ENCODE data around the gene CCDC178. TPM values are rescaled to one million over a fixed set of nuclear protein-coding genes. Genes with fewer than 3 reads are reported as not detected.

Gene CCDC178
- total and polyA plus RNA-seq, 2 of the 4 experiments (the other 2 are of a cell fraction), result not detected

DNA sequence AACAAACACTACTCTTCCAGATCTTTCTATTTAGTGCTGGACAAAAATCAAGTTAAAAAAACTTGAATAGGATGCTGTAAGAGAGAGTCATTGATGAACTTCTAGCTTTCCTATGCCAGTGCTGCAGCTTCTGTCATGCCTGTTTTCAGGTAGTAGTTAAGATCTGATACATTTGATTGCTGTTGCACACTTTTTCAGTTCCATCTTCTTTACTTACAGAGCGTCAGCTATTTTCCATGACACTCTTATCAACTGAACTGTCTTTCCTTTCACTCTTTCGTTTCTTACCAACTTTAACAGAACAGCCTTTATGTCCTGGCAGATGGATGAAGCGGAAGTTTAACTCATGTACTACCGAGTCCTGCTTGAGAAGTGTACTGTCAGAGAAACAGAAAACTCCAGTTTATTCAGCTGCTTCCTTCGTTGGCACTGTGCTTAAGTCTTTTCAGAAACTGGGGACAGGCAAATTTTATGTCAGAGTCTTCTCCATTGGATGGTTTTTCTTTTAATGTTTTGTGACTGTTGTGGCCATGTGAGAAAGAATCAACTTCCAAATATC, 521.8 kb downstream of the CCDC178 start:
- Histone ChIP-seq H3K79me1 (ENCODE audit: low read depth in 1 of 2, low read length in 2 of 2) (no peaks in the 10 kb centered on the region), H4K91ac (ENCODE audit: insufficient read depth, low read depth, low read length) (no peak overlapping the region), H2BK120ac (ENCODE audit: low read depth, low read length) (no peak overlapping the region), H3K4me1 (ENCODE audit: control insufficient read depth, insufficient read depth, low read length) (peaks cover 1% of the 10 kb centered on the region; the same call in 1 of the 2 replicates), H3K27ac (ENCODE audit: insufficient read depth, low read length) (no peak overlapping the region), H3K36me3 (ENCODE audit: control insufficient read depth, insufficient read depth, low read length) (no peaks in the 10 kb centered on the region), H4K20me1 (ENCODE audit: insufficient read depth, low read length) (no peaks in the 10 kb centered on the region), H2AK9ac (replicated peaks; ENCODE audit: low read depth, low read length, poor library complexity) (no peak overlapping the region), H3K14ac (replicated peaks; ENCODE audit: low read depth, low read length) (no peak overlapping the region), H3K4ac (ENCODE audit: low read depth, low read length) (no peak overlapping the region), H3K9me1 (ENCODE audit: insufficient read depth, low read length) (no peaks in the 10 kb centered on the region), H2AK5ac (ENCODE audit: low read depth, low read length) (no peak overlapping the region), H2BK15ac (ENCODE audit: low read depth, low read length) (no peak overlapping the region), H3K9ac (ENCODE audit: low read depth, low read length) (no peak overlapping the region), H3K27me3 (ENCODE audit: control insufficient read depth, insufficient read depth, low read length) (no peaks in the 10 kb centered on the region), H2AFZ (replicated peaks; ENCODE audit: low read length, poor library complexity) (no peak overlapping the region), H3K4me2 (ENCODE audit: low read depth, low read length) (no peak overlapping the region), H3K9me3 (ENCODE audit: control insufficient read depth, insufficient read depth, low read length) (no peaks in the 10 kb centered on the region), H2BK5ac (ENCODE audit: low read depth, low read length, poor library complexity, severe bottlenecking) (no peak overlapping the region), H2BK20ac (ENCODE audit: low read depth, low read length) (no peak overlapping the region), H3K4me3 (ENCODE audit: insufficient read depth, low read depth, low read length) (no peak overlapping the region), H3K56ac (ENCODE audit: extremely low read depth, insufficient read depth, low read length) (no peak overlapping the region), H3K23ac (ENCODE audit: low read depth, low read length) (no peak overlapping the region), H4K5ac (ENCODE audit: low read depth, low read length) (no peak overlapping the region), H3K18ac (ENCODE audit: low read depth, low read length) (no peak overlapping the region), H4K8ac (ENCODE audit: low read depth in 2 of 2, low read length in 2 of 2) (no peak overlapping the region)
- no TSS peak for BruUV-seq (replicated peaks)
- ChIA-PET CTCF (no interaction called here), POLR2A (ENCODE audit: unreplicated experiment) (no interaction called here)
- no peak for ATAC-seq (ENCODE audit: low read depth)
- intact Hi-C loops (cut with micrococcal nuclease), result no loop called here
- TF ChIP-seq RFX5 (IDR thresholded peaks at IDR 0.05; ENCODE audit: low read depth, low read length) (no peak), CHD1 (IDR thresholded peaks at IDR 0.05; ENCODE audit: low read depth, low read length) (no peak), MAZ (IDR thresholded peaks at IDR 0.05; ENCODE audit: borderline replicate concordance, low read depth, low read length) (no peak), RAD21 (IDR thresholded peaks at IDR 0.05; ENCODE audit: low read length) (no peak), CEBPB (IDR thresholded peaks at IDR 0.05; ENCODE audit: low read depth, low read length) (no peak), SMC3 (IDR thresholded peaks at IDR 0.05; ENCODE audit: low read depth, low read length) (no peak), BHLHE40 (IDR thresholded peaks at IDR 0.05; ENCODE audit: low read depth, low read length) (no peak), FOS (IDR thresholded peaks at IDR 0.05; ENCODE audit: low read depth, low read length) (no peak), RCOR1 (IDR thresholded peaks at IDR 0.05; ENCODE audit: insufficient replicate concordance, low read length) (no peak), NFE2L2 (IDR thresholded peaks at IDR 0.05; ENCODE audit: low read depth, low read length) (no peak)
- in situ Hi-C loops (cut with MboI; ENCODE audit: low sequenced_read_pairs), result no loop called here
- no peak for DNase-seq
- dilution Hi-C loops (cut with HindIII; ENCODE audit: low sequenced_read_pairs, unreplicated experiment), result no loop called here
- no CpG with 5 or more reads among the region's 5 CpGs for WGBS, 2 experiments (ENCODE audit: extremely low coverage in 2 of 2, insufficient read length in 1 of 2)
